HepG2 (cell line): ENCODE results near the gene BAG5. TPM values are rescaled to one million over a fixed set of nuclear protein-coding genes. Genes with fewer than 3 reads are reported as not detected.

Source experiments
- ATF4 ChIP-seq, 2 experiments: fragments of 450-650 bp in 1 of 2; sonication (generic) in 1 of 2; formaldehyde crosslinking; IDR thresholded peaks; 2 replicates each; pipeline versions ENCODE4 v1.5.0 to v1.8.0; 2020 to 2022; ENCODE audit warnings: mild to moderate bottlenecking in 1 of 2, missing genetic modification reagents in 1 of 2
- BCL6 ChIP-seq: IDR thresholded peaks from 2 replicates; pipeline ENCODE4 v1.6.1; 2016; ENCODE audit warnings: missing genetic modification reagents, missing compliant biosample characterization
- CBX1 ChIP-seq: IDR thresholded peaks from one replicate; pipeline ENCODE4 v1.6.1; 2016; ENCODE audit warnings: antibody characterized with exemption, low read depth
- FOXC1 ChIP-seq: sonication (generic); formaldehyde crosslinking; IDR thresholded peaks from 2 replicates; pipeline ENCODE4 v1.8.0; 2022; ENCODE audit warnings: mild to moderate bottlenecking, missing genetic modification reagents, borderline replicate concordance
- GMEB2 ChIP-seq: IDR thresholded peaks from 2 replicates; pipeline ENCODE4 v1.6.1; 2016; ENCODE audit warnings: missing biosample characterization, missing genetic modification reagents, low read depth
- HDAC1 ChIP-seq: sonication (generic); formaldehyde crosslinking; IDR thresholded peaks from 2 replicates; pipeline ENCODE4 v1.5.1; 2020; ENCODE audit warnings: mild to moderate bottlenecking, missing genetic modification reagents
- JUN ChIP-seq: sonication (generic); formaldehyde crosslinking; IDR thresholded peaks from 2 replicates; pipeline ENCODE4 v1.4.0; 2020; ENCODE audit warnings: mild to moderate bottlenecking, missing genetic modification reagents
- NCOA1 ChIP-seq: sonication (generic); formaldehyde crosslinking; IDR thresholded peaks from 2 replicates; pipeline ENCODE4 v1.9.0; 2021; ENCODE audit warnings: missing genetic modification reagents
- PREB ChIP-seq: sonication (generic); formaldehyde crosslinking; IDR thresholded peaks from 2 replicates; pipeline ENCODE4 v1.4.0; 2020; ENCODE audit warnings: missing genetic modification reagents
- PTBP1 ChIP-seq: fragments of 200-400 bp; formaldehyde crosslinking; IDR thresholded peaks from 2 replicates; pipeline ENCODE4 v1.6.1; 2018; ENCODE audit warnings: low read length, low read depth; ENCODE audit not compliant: poor library complexity, severe bottlenecking
- RCOR2 ChIP-seq: IDR thresholded peaks from 2 replicates; pipeline ENCODE4 v1.6.1; 2016; ENCODE audit warnings: missing biosample characterization, missing genetic modification reagents
- TEAD2 ChIP-seq: sonication (generic); formaldehyde crosslinking; IDR thresholded peaks from 2 replicates; pipeline ENCODE4 v1.9.0; 2021; ENCODE audit warnings: missing genetic modification reagents
- ZBTB10 ChIP-seq: sonication (generic); formaldehyde crosslinking; IDR thresholded peaks from 2 replicates; pipeline ENCODE4 v1.4.0; 2020; ENCODE audit warnings: missing genetic modification reagents, borderline replicate concordance
- ZNF124 ChIP-seq: sonication (generic); formaldehyde crosslinking; IDR thresholded peaks from 2 replicates; pipeline ENCODE4 v1.4.0; 2020; ENCODE audit warnings: missing genetic modification reagents
- ZNF138 ChIP-seq: sonication (generic); formaldehyde crosslinking; IDR thresholded peaks from 2 replicates; pipeline ENCODE4 v1.5.0; 2020; ENCODE audit warnings: mild to moderate bottlenecking, low read depth, missing genetic modification reagents
- ZNF563 ChIP-seq: sonication (generic); formaldehyde crosslinking; IDR thresholded peaks from 2 replicates; pipeline ENCODE4 v1.8.0; 2022; ENCODE audit warnings: mild to moderate bottlenecking, moderate library complexity, missing genetic modification reagents
- ZNF746 ChIP-seq: sonication (generic); formaldehyde crosslinking; IDR thresholded peaks from 2 replicates; pipeline ENCODE4 v1.8.0; 2022; ENCODE audit warnings: mild to moderate bottlenecking, missing genetic modification reagents
- ZSCAN22 ChIP-seq: sonication (generic); formaldehyde crosslinking; IDR thresholded peaks from 2 replicates; pipeline ENCODE4 v1.4.0; 2020; ENCODE audit warnings: mild to moderate bottlenecking, missing genetic modification reagents
- polyA plus RNA-seq, 8 experiments: library from polyadenylated mRNA; depleted of rRNA in 3 of 8; stranded (reverse) in 7 of 8; unstranded in 1 of 8; fragments of >200 nt; fragmentation: Illumina TruSeq in 4 of 8; extraction: Trizol in 4 of 8; gene quantifications; 2 replicates each; pipeline versions ENCODE4 v1.2.1 to v1.2.3, GENCODE V29; 2011 to 2016; ENCODE audit warnings: low read depth in 4 of 8, missing spikeins in 1 of 8, mixed read lengths in 1 of 8; ENCODE audit not compliant: insufficient read depth in 1 of 8
- total RNA-seq, 5 experiments: library from RNA; depleted of rRNA; stranded (reverse); fragments of >200 nt; fragmentation: Illumina TruSeq; extraction: Trizol; gene quantifications; 2 replicates each; pipeline ENCODE4 v1.2.3, GENCODE V29; 2016; ENCODE audit warnings: low read depth in 1 of 5

Gene BAG5
- total and polyA plus RNA-seq, 2 of the 13 experiments (the other 11 are each of a cell fraction or from before 2014, with no cell fraction given), result 3.5 to 21.0 TPM

GRCh38 chr14:103562429-103563225, at the start of gene BAG5, which contains the start of gene COA8 (continued):
- TF ChIP-seq TEAD2 (CRISPR knock-in tag), result no peak
- TF ChIP-seq ATF4 (CRISPR knock-in tag; IDR thresholded peaks at IDR 0.05), result no peak
- no peak for TF ChIP-seq ZBTB10 (CRISPR knock-in tag)
- peak; percentile 11; the same call in 1 of the 2 replicates for TF ChIP-seq FOXC1 (CRISPR knock-in tag)
- no peak for TF ChIP-seq ZSCAN22 (CRISPR knock-in tag)
- no peak for TF ChIP-seq RCOR2 (CRISPR knock-in tag)
- 0 out of 2 replicates have a peak, but pooled peaks have one; percentile 71 for TF ChIP-seq ZNF138 (CRISPR knock-in tag)
- TF ChIP-seq PTBP1, result no peak
- peak; percentile 33 for TF ChIP-seq CBX1
- TF ChIP-seq JUN (CRISPR knock-in tag), result no peak
- TF ChIP-seq PREB (CRISPR knock-in tag), result no peak
- no peak for TF ChIP-seq ZNF124
- TF ChIP-seq BCL6 (CRISPR knock-in tag), result 0 out of 2 replicates have a peak, but pooled peaks have one; percentile 12
- TF ChIP-seq ZNF746, result no peak
- TF ChIP-seq GMEB2 (CRISPR knock-in tag), result peak; percentile 38; the same call in 1 of the 2 replicates
- TF ChIP-seq ZNF563 (CRISPR knock-in tag), result peak; percentile 89
- TF ChIP-seq NCOA1 (CRISPR knock-in tag), result no peak
- peak; percentile 86 for TF ChIP-seq HDAC1 (CRISPR knock-in tag)
